HG03280 (cell line): ENCODE measurements around the gene GSDME.

Source experiments
- ATAC-seq: cut with Tn5 transposase; IDR thresholded peaks from one replicate; pipeline ENCODE4 v1.9.1; 2021; ENCODE audit warnings: mild to moderate bottlenecking, moderate library complexity; ENCODE audit not compliant: unreplicated experiment

The GSDME gene

GRCh38 chr7:24724451-24725190 lies 32.6 kb downstream of the GSDME start:
- ATAC-seq, result no peak

GRCh38 chr7:24723178-24723530 lies 34.1 kb downstream of the GSDME start:
- no peak for ATAC-seq

- no peak for ATAC-seq
These were observed 34.7 kb downstream of the GSDME start for GRCh38 chr7:24722386-24723177.

GRCh38 chr7:24721481-24722001 lies 35.7 kb downstream of the GSDME start:
- ATAC-seq, result no peak

- ATAC-seq, result no peak
These were observed 37.0 kb downstream of the GSDME start for GRCh38 chr7:24720283-24720682.

GRCh38 chr7:24718977-24719491 lies 38.2 kb downstream of the GSDME start:
- peak; percentile 63 for ATAC-seq

GRCh38 chr7:24718431-24718831 lies 38.8 kb downstream of the GSDME start:
- no peak for ATAC-seq

GRCh38 chr7:24717694-24718320 lies 39.5 kb downstream of the GSDME start:
- no peak for ATAC-seq

- no peak for ATAC-seq
These were observed 40.0 kb downstream of the GSDME start for GRCh38 chr7:24717247-24717622.

- no peak for ATAC-seq
These were observed 40.6 kb downstream of the GSDME start for GRCh38 chr7:24716480-24717246.

GRCh38 chr7:24715661-24716479 lies 41.4 kb downstream of the GSDME start:
- ATAC-seq, result peak; percentile 52

- peak; percentile 9 for ATAC-seq
These were observed 42.1 kb downstream of the GSDME start for GRCh38 chr7:24715171-24715570.

- ATAC-seq, result no peak
These were observed 42.6 kb downstream of the GSDME start for GRCh38 chr7:24714676-24715010.

- ATAC-seq, result no peak
These were observed 43.2 kb downstream of the GSDME start for GRCh38 chr7:24713850-24714675.

GRCh38 chr7:24713039-24713793 lies 44.0 kb downstream of the GSDME start:
- no peak for ATAC-seq

GRCh38 chr7:24709585-24710360 lies 47.5 kb downstream of the GSDME start:
- ATAC-seq, result no peak

- no peak for ATAC-seq
These were observed 48.2 kb downstream of the GSDME start for GRCh38 chr7:24709051-24709450.
